DND-41 (cell line): ENCODE measurements around the gene C1orf141.

Experiments used
- EZH2 ChIP-seq: IDR thresholded peaks from 3 replicates; pipeline ENCODE4 v1.6.1; 2012; ENCODE audit warnings: borderline replicate concordance, low read depth, mild to moderate bottlenecking, moderate library complexity, low read length, inconsistent platforms; ENCODE audit not compliant: severe bottlenecking
- TF ChIP-seq, protein P1 (sequence below): IDR thresholded peaks from 2 replicates; pipeline ENCODE4 v1.5.1; 2012; ENCODE audit warnings: borderline replicate concordance, low read length, moderate library complexity, mild to moderate bottlenecking; ENCODE audit not compliant: poor library complexity, severe bottlenecking; ENCODE audit errors: extremely low read depth

DNA sequence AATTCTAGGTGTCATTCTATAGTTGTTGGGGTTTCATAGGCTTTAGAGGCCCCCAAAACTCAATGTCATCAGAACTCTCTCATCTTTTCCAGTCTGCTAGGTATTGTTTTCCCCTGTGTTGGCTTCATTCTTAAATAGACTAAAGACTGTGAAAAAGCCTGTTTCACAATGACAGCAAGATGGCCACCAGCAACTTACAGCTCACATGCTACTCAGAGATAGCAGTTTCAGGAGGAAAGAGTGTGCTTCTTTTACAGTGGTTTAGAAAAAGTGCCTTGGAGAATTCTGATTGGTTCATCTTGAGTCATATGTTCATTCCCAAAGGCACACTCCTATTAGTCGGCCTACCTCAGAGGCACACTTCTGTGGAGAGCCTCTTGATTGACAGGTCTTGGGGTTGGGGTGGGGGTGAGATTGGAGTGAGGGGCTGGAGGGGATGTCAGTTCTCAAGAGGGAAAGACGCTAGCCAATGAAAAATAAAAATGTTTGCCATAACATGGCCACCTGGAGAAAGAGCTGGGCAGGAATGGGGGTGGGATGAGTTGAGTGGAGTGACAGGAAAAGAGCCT lies 40.0 kb upstream of the C1orf141 start:
- TF ChIP-seq, protein P1, sequence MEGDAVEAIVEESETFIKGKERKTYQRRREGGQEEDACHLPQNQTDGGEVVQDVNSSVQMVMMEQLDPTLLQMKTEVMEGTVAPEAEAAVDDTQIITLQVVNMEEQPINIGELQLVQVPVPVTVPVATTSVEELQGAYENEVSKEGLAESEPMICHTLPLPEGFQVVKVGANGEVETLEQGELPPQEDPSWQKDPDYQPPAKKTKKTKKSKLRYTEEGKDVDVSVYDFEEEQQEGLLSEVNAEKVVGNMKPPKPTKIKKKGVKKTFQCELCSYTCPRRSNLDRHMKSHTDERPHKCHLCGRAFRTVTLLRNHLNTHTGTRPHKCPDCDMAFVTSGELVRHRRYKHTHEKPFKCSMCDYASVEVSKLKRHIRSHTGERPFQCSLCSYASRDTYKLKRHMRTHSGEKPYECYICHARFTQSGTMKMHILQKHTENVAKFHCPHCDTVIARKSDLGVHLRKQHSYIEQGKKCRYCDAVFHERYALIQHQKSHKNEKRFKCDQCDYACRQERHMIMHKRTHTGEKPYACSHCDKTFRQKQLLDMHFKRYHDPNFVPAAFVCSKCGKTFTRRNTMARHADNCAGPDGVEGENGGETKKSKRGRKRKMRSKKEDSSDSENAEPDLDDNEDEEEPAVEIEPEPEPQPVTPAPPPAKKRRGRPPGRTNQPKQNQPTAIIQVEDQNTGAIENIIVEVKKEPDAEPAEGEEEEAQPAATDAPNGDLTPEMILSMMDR: no peak
- TF ChIP-seq EZH2: no peak
